NCI-H1930 (cell line): Measurements from ENCODE around the gene MUC22.
"Not testable (repeated sequence)": the region's sequence is repeated elsewhere in the genome, so short reads cannot be mapped to it uniquely, and the experiment has no call there.

Experiments used
- DNase-seq, 2 experiments: peaks; one replicate each; lab custom pipeline; 2025; lab: John Stamatoyannopoulos, UW

Gene MUC22

GRCh38 chr6:30998785-30999184, 11.5 kb upstream of the MUC22 start:
- no peak for DNase-seq

GRCh38 chr6:31000067-31000860, 10.0 kb upstream of the MUC22 start:
- not testable (repeated sequence) for DNase-seq

GRCh38 chr6:31001281-31001888, 8.9 kb upstream of the MUC22 start:
- no peak for DNase-seq

- no peak for DNase-seq
Observed at GRCh38 chr6:31002471-31002870, 7.8 kb upstream of the MUC22 start.

- DNase-seq, result no peak
Observed at GRCh38 chr6:31004794-31005193, 5.5 kb upstream of the MUC22 start.

- DNase-seq, result no peak
Observed at GRCh38 chr6:31005249-31006020, 4.8 kb upstream of the MUC22 start.

GRCh38 chr6:31007694-31008093, 2.6 kb upstream of the MUC22 start:
- no peak for DNase-seq

GRCh38 chr6:31008165-31008564, 2.1 kb upstream of the MUC22 start:
- DNase-seq, result no peak

- no peak for DNase-seq
Observed at GRCh38 chr6:31009731-31010130, 543 bp upstream of the MUC22 start.

GRCh38 chr6:31011153-31011552, 879 bp downstream of the MUC22 start:
- no peak for DNase-seq

GRCh38 chr6:31016659-31017299, 6.5 kb downstream of the MUC22 start:
- DNase-seq, result no peak

- not testable (repeated sequence) for DNase-seq
Observed at GRCh38 chr6:31017436-31017835, 7.2 kb downstream of the MUC22 start.

- no peak for DNase-seq
Observed at GRCh38 chr6:31020057-31020456, 9.8 kb downstream of the MUC22 start.

GRCh38 chr6:31020631-31021255, 10.5 kb downstream of the MUC22 start:
- peak; percentile 5 to 32 for DNase-seq

- not testable (repeated sequence) for DNase-seq
Observed at GRCh38 chr6:31021705-31022531, 11.6 kb downstream of the MUC22 start.

GRCh38 chr6:31025595-31025994, 15.3 kb downstream of the MUC22 start:
- no peak for DNase-seq

GRCh38 chr6:31031095-31031494, 20.8 kb downstream of the MUC22 start:
- no peak for DNase-seq

- DNase-seq, result no peak
Observed at GRCh38 chr6:31033075-31033474, 22.8 kb downstream of the MUC22 start.

GRCh38 chr6:31035862-31036497, 25.7 kb downstream of the MUC22 start:
- DNase-seq, result no peak

- DNase-seq, result no peak
Observed at GRCh38 chr6:31037169-31037568, 26.9 kb downstream of the MUC22 start.

- no peak for DNase-seq
Observed at GRCh38 chr6:31037682-31038081, 27.4 kb downstream of the MUC22 start.
